Activated effector memory CD4-positive, alpha-beta T cell treated with anti-CD3 and anti-CD28 coated beads, Interleukin-2, amount 50 U/mL, for 16 hours (primary cell): ENCODE results near the gene OXTR.

Experiments
- DNase-seq: peaks from one replicate; pipeline ENCODE4 v3.0.0-alpha.2; 2020

Gene OXTR

GRCh38 chr3:8709801-8710507, 59.5 kb downstream of the OXTR start:
- no peak for DNase-seq

GRCh38 chr3:8709287-8709686, 60.1 kb downstream of the OXTR start:
- DNase-seq: no peak

- no peak for DNase-seq
Measured at GRCh38 chr3:8705575-8705974, 63.8 kb downstream of the OXTR start.

- DNase-seq: no peak
Measured at GRCh38 chr3:8702560-8702959, 66.9 kb downstream of the OXTR start.
